Hepatocyte (in vitro differentiated cells): ENCODE measurements around the gene FBXO41. TPM values are rescaled to one million over a fixed set of nuclear protein-coding genes. Genes with fewer than 3 reads are reported as not detected.
A peak's percentile ranks its signal among the peaks of the same experiment; 100 is the strongest.

Experiments
- DNase-seq: peaks from one replicate; pipeline ENCODE4 v3.0.0-alpha.2; 2016; ENCODE audit warnings: low spot score
- H2AFZ ChIP-seq: fragments of 200-600 bp; sonication (generic); 2 replicates; pipeline ENCODE4 v1.6.0; 2016; ENCODE audit warnings: antibody characterized with exemption, mild to moderate bottlenecking
- H3K27ac ChIP-seq: fragments of 200-600 bp; sonication (generic); 2 replicates; pipeline ENCODE4 v1.5.1; 2016; ENCODE audit warnings: mild to moderate bottlenecking
- H3K27me3 ChIP-seq: fragments of 200-600 bp; sonication (generic); 2 replicates; pipeline ENCODE4 v1.6.1; 2016
- H3K36me3 ChIP-seq: fragments of 200-600 bp; sonication (generic); replicated peaks from 2 replicates; pipeline ENCODE4 v1.5.1; 2016; ENCODE audit warnings: low read depth; ENCODE audit not compliant: insufficient read depth
- H3K4me1 ChIP-seq: fragments of 200-600 bp; sonication (generic); 2 replicates; pipeline ENCODE4 v1.5.1; 2016; ENCODE audit warnings: mild to moderate bottlenecking, moderate library complexity; ENCODE audit not compliant: insufficient read depth
- H3K4me2 ChIP-seq: fragments of 200-600 bp; sonication (generic); 2 replicates; pipeline ENCODE4 v1.6.0; 2016
- H3K4me3 ChIP-seq: fragments of 200-600 bp; sonication (generic); 2 replicates; pipeline ENCODE4 v1.5.1; 2016; ENCODE audit warnings: mild to moderate bottlenecking
- H3K79me2 ChIP-seq: fragments of 200-600 bp; sonication (generic); 2 replicates; pipeline ENCODE4 v1.6.0; 2017; ENCODE audit warnings: mild to moderate bottlenecking
- H3K9me2 ChIP-seq: fragments of 200-600 bp; sonication (generic); replicated peaks from 2 replicates; pipeline ENCODE4 v1.6.0; 2017; ENCODE audit warnings: mild to moderate bottlenecking; ENCODE audit not compliant: insufficient read depth
- H3K9me3 ChIP-seq: fragments of 200-600 bp; sonication (generic); 2 replicates; pipeline ENCODE4 v1.5.1; 2016; ENCODE audit warnings: low read depth, mild to moderate bottlenecking
- H4K20me1 ChIP-seq: fragments of 200-600 bp; sonication (generic); 2 replicates; pipeline ENCODE4 v1.6.0; 2016; ENCODE audit warnings: mild to moderate bottlenecking; ENCODE audit not compliant: insufficient read depth, poor library complexity, severe bottlenecking
- EZH2 ChIP-seq: fragments of 200-600 bp; sonication (generic); IDR thresholded peaks from 2 replicates; pipeline ENCODE4 v1.6.1; 2016; ENCODE audit warnings: antibody characterized with exemption, mild to moderate bottlenecking, borderline replicate concordance
- EZH2phosphoT487 ChIP-seq: fragments of 200-600 bp; sonication (generic); IDR thresholded peaks from one replicate; pipeline ENCODE4 v1.6.1; 2018; ENCODE audit warnings: antibody characterized with exemption, mild to moderate bottlenecking, low read depth, moderate library complexity; ENCODE audit not compliant: unreplicated experiment, severe bottlenecking
- whole genome bisulfite sequencing: methylation state at CpG from one replicate; pipeline ENCODE4 v1.1.6; 2016; ENCODE audit warnings: low lambda C conversion rate; ENCODE audit errors: missing lambda C conversion rate; 5-methylcytosine and 5-hydroxymethylcytosine counted together
- polyA plus RNA-seq: library from polyadenylated mRNA; unstranded; fragments of >200 nt; fragmentation: Nextera tagmentation; extraction: Ambion mirVana; gene quantifications from 2 replicates; pipeline ENCODE4 v1.2.1, GENCODE V29; 2016
- total RNA-seq: library from RNA; depleted of rRNA; stranded (reverse); fragments of >200 nt; gene quantifications from 2 replicates; pipeline ENCODE4 v1.2.3, GENCODE V29; 2014
- TF ChIP-seq, protein P1 (sequence below): fragments of 200-600 bp; sonication (generic); IDR thresholded peaks from 2 replicates; pipeline ENCODE4 v1.5.1; 2016; ENCODE audit warnings: antibody characterized with exemption, mild to moderate bottlenecking; ENCODE audit not compliant: poor library complexity

Gene FBXO41
- total and polyA plus RNA-seq, 2 experiments from 2014 or later = 1.2 to 2.1 TPM

- TF ChIP-seq, protein P1, sequence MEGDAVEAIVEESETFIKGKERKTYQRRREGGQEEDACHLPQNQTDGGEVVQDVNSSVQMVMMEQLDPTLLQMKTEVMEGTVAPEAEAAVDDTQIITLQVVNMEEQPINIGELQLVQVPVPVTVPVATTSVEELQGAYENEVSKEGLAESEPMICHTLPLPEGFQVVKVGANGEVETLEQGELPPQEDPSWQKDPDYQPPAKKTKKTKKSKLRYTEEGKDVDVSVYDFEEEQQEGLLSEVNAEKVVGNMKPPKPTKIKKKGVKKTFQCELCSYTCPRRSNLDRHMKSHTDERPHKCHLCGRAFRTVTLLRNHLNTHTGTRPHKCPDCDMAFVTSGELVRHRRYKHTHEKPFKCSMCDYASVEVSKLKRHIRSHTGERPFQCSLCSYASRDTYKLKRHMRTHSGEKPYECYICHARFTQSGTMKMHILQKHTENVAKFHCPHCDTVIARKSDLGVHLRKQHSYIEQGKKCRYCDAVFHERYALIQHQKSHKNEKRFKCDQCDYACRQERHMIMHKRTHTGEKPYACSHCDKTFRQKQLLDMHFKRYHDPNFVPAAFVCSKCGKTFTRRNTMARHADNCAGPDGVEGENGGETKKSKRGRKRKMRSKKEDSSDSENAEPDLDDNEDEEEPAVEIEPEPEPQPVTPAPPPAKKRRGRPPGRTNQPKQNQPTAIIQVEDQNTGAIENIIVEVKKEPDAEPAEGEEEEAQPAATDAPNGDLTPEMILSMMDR = no peak
- 3% methylated on average over 55 of the region's 64 CpGs for WGBS
- no peaks in the 10 kb centered on the region for H3K9me3 ChIP-seq
- H3K27ac ChIP-seq = peak within 1 kb of the TSS; percentile 90
- DNase-seq = peak; percentile 90
- peaks cover 34% of the 10 kb centered on the region for H3K79me2 ChIP-seq
- peak within 1 kb of the TSS; percentile 54 for H3K4me3 ChIP-seq
- peaks cover 11% of the 10 kb centered on the region for H3K4me1 ChIP-seq
- H3K27me3 ChIP-seq = no peaks in the 10 kb centered on the region
- peak within 1 kb of the TSS; percentile 71 for H2AFZ ChIP-seq
- no peaks in the 10 kb centered on the region for H3K36me3 ChIP-seq
- no peaks in the 10 kb centered on the region for H4K20me1 ChIP-seq
- H3K9me2 ChIP-seq = no peaks in the 10 kb centered on the region
- peak within 1 kb of the TSS; percentile 83 for H3K4me2 ChIP-seq
These were observed 69.9 kb downstream of the FBXO41 start, which contains the start of gene SMYD5 for GRCh38 chr2:73214120-73215035. TSS of gene SMYD5 (plus strand) at chr2:73214245. CDS start at chr2:73214267, 22 bp downstream.

- Histone ChIP-seq H3K36me3 (no peaks in the 10 kb centered on the region), H3K4me3 (no peak overlapping the region), H3K4me2 (peak overlapping the region; percentile 39), H3K9me2 (no peaks in the 10 kb centered on the region), H3K27ac (peak overlapping the region; percentile 90), H3K27me3 (no peaks in the 10 kb centered on the region), H4K20me1 (no peaks in the 10 kb centered on the region), H2AFZ (no peak overlapping the region), H3K4me1 (peaks cover 11% of the 10 kb centered on the region), H3K79me2 (peaks cover 30% of the 10 kb centered on the region), H3K9me3 (no peaks in the 10 kb centered on the region)
- TF ChIP-seq, protein P1 = peak; percentile 81
- TF ChIP-seq EZH2phosphoT487 = no peak
- no peak for TF ChIP-seq EZH2
- 49% methylated on average over 20 of the region's 20 CpGs for WGBS
- DNase-seq = peak; percentile 86
These were observed 71.7 kb downstream of the FBXO41 start for GRCh38 chr2:73212448-73213176.

DNA sequence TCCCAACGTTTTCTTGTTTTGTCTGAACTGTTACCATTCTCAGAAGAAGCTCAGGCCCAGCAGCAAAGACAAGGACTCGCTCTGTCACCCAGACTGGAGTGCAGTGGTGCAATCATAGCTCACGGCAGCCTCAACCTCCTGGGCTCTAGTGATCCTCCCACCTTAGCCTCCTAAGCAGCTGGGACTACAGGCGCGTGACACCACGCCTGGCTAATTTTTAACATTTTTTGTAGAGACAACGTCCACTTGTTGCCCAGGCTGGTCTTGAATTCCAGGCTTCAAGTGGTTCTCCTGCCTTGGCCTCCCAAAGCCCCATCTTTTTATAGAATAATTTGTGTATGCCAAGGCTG is 72.2 kb downstream of the FBXO41 start:
- no peak overlapping the region for H2AFZ ChIP-seq
- DNase-seq = no peak
- H3K36me3 ChIP-seq = no peaks in the 10 kb centered on the region
- H3K27ac ChIP-seq = no peak overlapping the region
- WGBS = 81% methylated on average over 7 of the region's 7 CpGs
- no peaks in the 10 kb centered on the region for H3K9me3 ChIP-seq
- H3K4me2 ChIP-seq = no peak overlapping the region
- no peaks in the 10 kb centered on the region for H4K20me1 ChIP-seq
- TF ChIP-seq EZH2phosphoT487 (no peak), EZH2 (no peak)
- TF ChIP-seq, protein P1 = no peak
- peaks cover 25% of the 10 kb centered on the region for H3K79me2 ChIP-seq
- no peaks in the 10 kb centered on the region for H3K27me3 ChIP-seq
- peaks cover 11% of the 10 kb centered on the region for H3K4me1 ChIP-seq
- no peaks in the 10 kb centered on the region for H3K9me2 ChIP-seq
- no peak overlapping the region for H3K4me3 ChIP-seq
